ENCODE results near the gene CDH22.

The CDH22 gene

DNA sequence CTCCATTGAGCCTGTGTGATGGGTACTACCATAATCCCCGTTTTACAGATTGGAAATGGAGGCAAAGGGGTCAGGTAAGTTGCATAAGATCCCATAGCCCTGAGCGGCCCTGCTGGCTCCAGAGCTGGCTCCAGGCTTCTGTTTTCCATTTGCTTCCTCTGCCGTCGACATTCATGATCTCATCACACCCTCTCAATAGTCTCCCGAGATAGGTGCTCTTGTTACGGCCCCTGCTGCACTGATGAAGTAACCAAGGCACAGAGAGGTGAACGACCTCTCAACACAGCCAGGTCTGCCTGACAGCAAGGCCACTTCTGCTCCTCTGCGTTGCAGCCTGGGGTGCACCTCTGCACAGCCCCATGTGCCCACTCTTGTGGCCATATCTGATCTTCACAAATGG, 16.9 kb downstream of the CDH22 start:
- no peak overlapping the region for H3K9ac ChIP-seq (ENCODE audit: low read length)
- H2BK120ac ChIP-seq (ENCODE audit: low read depth, low read length): no peak overlapping the region
- no peak overlapping the region for H3K4me2 ChIP-seq (ENCODE audit: low read length, poor library complexity, severe bottlenecking)
- H3K4me1 ChIP-seq (ENCODE audit: control insufficient read depth, insufficient read depth, low read depth, low read length): no peaks in the 10 kb centered on the region
- H2BK5ac ChIP-seq (ENCODE audit: low read depth, low read length, poor library complexity, severe bottlenecking): no peak overlapping the region
- H3K27me3 ChIP-seq (ENCODE audit: control insufficient read depth in 1 of 2, insufficient read depth in 1 of 2, low read length in 2 of 2): peaks cover 25 to 94% of the 10 kb centered on the region in 2 experiments
- H3K4me3 ChIP-seq (ENCODE audit: insufficient read depth in 1 of 2, low read depth in 1 of 2, low read length in 2 of 2): no peak overlapping the region
- H2AK5ac ChIP-seq (ENCODE audit: low read length, severe bottlenecking): no peak overlapping the region
- no peaks in the 10 kb centered on the region for H3K9me3 ChIP-seq (ENCODE audit: control insufficient read depth, low read length)
- H3K27ac ChIP-seq (ENCODE audit: low read length, poor library complexity, severe bottlenecking): no peak overlapping the region
- 63% methylated on average over 8 of the region's 8 CpGs for WGBS
- H3K18ac ChIP-seq (ENCODE audit: low read depth in 1 of 2, low read length in 2 of 2): no peak overlapping the region
- no peaks in the 10 kb centered on the region for H3K36me3 ChIP-seq (ENCODE audit: control insufficient read depth in 1 of 2, insufficient read depth in 2 of 2, low read depth in 1 of 2, low read length in 2 of 2)
- no peak overlapping the region for H3K4ac ChIP-seq (ENCODE audit: low read depth in 1 of 2, low read length in 2 of 2)
- no peak overlapping the region for H4K91ac ChIP-seq (ENCODE audit: low read length)
- no peak overlapping the region for H2AFZ ChIP-seq (ENCODE audit: low read depth, low read length)
- no peak for DNase-seq
- no peak overlapping the region for H2BK15ac ChIP-seq (ENCODE audit: low read depth, poor library complexity, severe bottlenecking)
- no peak overlapping the region for H2BK12ac ChIP-seq (ENCODE audit: low read length in 2 of 2)
- no peak overlapping the region for H3K23ac ChIP-seq (ENCODE audit: low read length in 2 of 2)
- H4K8ac ChIP-seq (ENCODE audit: low read length): no peak overlapping the region
- H3K79me1 ChIP-seq (replicated peaks; ENCODE audit: low read length, poor library complexity, severe bottlenecking): no peaks in the 10 kb centered on the region
- no peak overlapping the region for H3K14ac ChIP-seq (ENCODE audit: low read length in 2 of 2)

DNA sequence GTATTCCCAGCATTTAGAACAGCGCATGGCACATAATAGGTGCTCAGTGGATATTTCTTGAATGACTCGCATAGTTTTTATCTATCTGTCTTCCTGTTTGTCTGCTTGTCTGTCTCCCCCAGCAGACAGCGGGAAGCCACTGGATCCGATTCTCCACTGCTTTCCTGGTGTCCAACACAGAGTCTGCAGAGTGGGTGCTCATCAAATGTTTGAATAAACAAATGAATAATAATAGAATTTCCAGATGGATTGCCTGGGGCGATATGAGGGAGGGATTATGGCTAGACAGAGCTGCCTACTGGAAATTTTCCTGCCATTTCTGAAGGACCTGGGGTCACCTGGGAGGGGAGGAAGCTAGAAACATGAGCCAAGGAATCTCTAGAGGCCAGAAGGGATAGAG, 18.9 kb downstream of the CDH22 start:
- Histone ChIP-seq H3K4ac (ENCODE audit: low read depth in 1 of 2, low read length in 2 of 2) (no peak overlapping the region), H3K23ac (ENCODE audit: low read length in 2 of 2) (no peak overlapping the region), H2BK120ac (ENCODE audit: low read depth, low read length) (no peak overlapping the region), H3K36me3 (ENCODE audit: control insufficient read depth in 1 of 2, insufficient read depth in 2 of 2, low read depth in 1 of 2, low read length in 2 of 2) (no peaks in the 10 kb centered on the region), H3K4me3 (ENCODE audit: insufficient read depth in 1 of 2, low read depth in 1 of 2, low read length in 2 of 2) (no peak overlapping the region), H3K4me1 (ENCODE audit: control insufficient read depth, insufficient read depth, low read depth, low read length) (no peaks in the 10 kb centered on the region), H2AFZ (ENCODE audit: low read depth, low read length) (no peak overlapping the region), H2BK12ac (ENCODE audit: low read length in 2 of 2) (no peak overlapping the region), H3K27ac (ENCODE audit: low read length, poor library complexity, severe bottlenecking) (no peak overlapping the region), H3K14ac (ENCODE audit: low read length in 2 of 2) (no peak overlapping the region), H3K27me3 (ENCODE audit: control insufficient read depth in 1 of 2, insufficient read depth in 1 of 2, low read length in 2 of 2) (peaks cover 25 to 93% of the 10 kb centered on the region in 2 experiments), H3K18ac (ENCODE audit: low read depth in 1 of 2, low read length in 2 of 2) (no peak overlapping the region), H2BK15ac (ENCODE audit: low read depth, poor library complexity, severe bottlenecking) (no peak overlapping the region), H4K91ac (ENCODE audit: low read length) (no peak overlapping the region), H3K9ac (ENCODE audit: low read length) (no peak overlapping the region), H2BK5ac (ENCODE audit: low read depth, low read length, poor library complexity, severe bottlenecking) (no peak overlapping the region), H3K79me1 (replicated peaks; ENCODE audit: low read length, poor library complexity, severe bottlenecking) (no peaks in the 10 kb centered on the region), H3K4me2 (ENCODE audit: low read length, poor library complexity, severe bottlenecking) (no peak overlapping the region), H3K9me3 (ENCODE audit: control insufficient read depth, low read length) (no peaks in the 10 kb centered on the region), H4K8ac (ENCODE audit: low read length) (no peak overlapping the region), H2AK5ac (ENCODE audit: low read length, severe bottlenecking) (no peak overlapping the region)
- no peak for DNase-seq
- 78% methylated on average over 5 of the region's 5 CpGs for WGBS

DNA sequence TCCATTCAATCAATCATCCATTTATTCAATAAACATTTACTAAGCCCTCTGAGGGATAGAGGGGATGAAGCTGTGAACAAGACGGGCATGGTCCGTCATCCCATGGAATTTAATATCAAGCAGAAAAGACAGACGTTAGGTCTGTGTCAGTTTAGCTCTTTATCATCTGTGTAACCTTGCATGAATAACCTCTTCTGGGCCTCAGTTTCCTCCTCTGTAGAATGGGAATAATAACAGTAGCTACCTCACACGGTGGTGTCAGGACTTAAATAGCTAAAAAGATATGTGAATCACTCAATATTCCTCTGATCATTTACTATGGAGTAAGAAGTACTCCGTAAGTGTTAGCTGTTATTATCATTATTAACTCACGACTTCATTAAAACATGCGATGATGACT, 21.3 kb downstream of the CDH22 start:
- Histone ChIP-seq H3K14ac (ENCODE audit: low read length in 2 of 2) (no peak overlapping the region), H3K4ac (ENCODE audit: low read depth in 1 of 2, low read length in 2 of 2) (no peak overlapping the region), H3K23ac (ENCODE audit: low read length in 2 of 2) (no peak overlapping the region), H2BK12ac (ENCODE audit: low read length in 2 of 2) (no peak overlapping the region), H3K18ac (ENCODE audit: low read depth in 1 of 2, low read length in 2 of 2) (no peak overlapping the region), H3K4me1 (ENCODE audit: control insufficient read depth, insufficient read depth, low read depth, low read length) (no peaks in the 10 kb centered on the region), H2AK5ac (ENCODE audit: low read length, severe bottlenecking) (no peak overlapping the region), H3K4me3 (ENCODE audit: insufficient read depth in 1 of 2, low read depth in 1 of 2, low read length in 2 of 2) (no peak overlapping the region), H2AFZ (ENCODE audit: low read depth, low read length) (no peak overlapping the region), H3K36me3 (ENCODE audit: control insufficient read depth in 1 of 2, insufficient read depth in 2 of 2, low read depth in 1 of 2, low read length in 2 of 2) (no peaks in the 10 kb centered on the region), H2BK15ac (ENCODE audit: low read depth, poor library complexity, severe bottlenecking) (no peak overlapping the region), H2BK5ac (ENCODE audit: low read depth, low read length, poor library complexity, severe bottlenecking) (no peak overlapping the region), H3K27ac (ENCODE audit: low read length, poor library complexity, severe bottlenecking) (no peak overlapping the region), H3K27me3 (ENCODE audit: control insufficient read depth in 1 of 2, insufficient read depth in 1 of 2, low read length in 2 of 2) (peaks cover 26 to 95% of the 10 kb centered on the region in 2 experiments), H3K4me2 (ENCODE audit: low read length, poor library complexity, severe bottlenecking) (no peak overlapping the region), H4K91ac (ENCODE audit: low read length) (no peak overlapping the region), H2BK120ac (ENCODE audit: low read depth, low read length) (no peak overlapping the region), H3K79me1 (replicated peaks; ENCODE audit: low read length, poor library complexity, severe bottlenecking) (no peaks in the 10 kb centered on the region), H3K9ac (ENCODE audit: low read length) (no peak overlapping the region), H3K9me3 (ENCODE audit: control insufficient read depth, low read length) (no peaks in the 10 kb centered on the region), H4K8ac (ENCODE audit: low read length) (no peak overlapping the region)
- DNase-seq: no peak
- WGBS: 80% methylated on average over 7 of the region's 7 CpGs

DNA sequence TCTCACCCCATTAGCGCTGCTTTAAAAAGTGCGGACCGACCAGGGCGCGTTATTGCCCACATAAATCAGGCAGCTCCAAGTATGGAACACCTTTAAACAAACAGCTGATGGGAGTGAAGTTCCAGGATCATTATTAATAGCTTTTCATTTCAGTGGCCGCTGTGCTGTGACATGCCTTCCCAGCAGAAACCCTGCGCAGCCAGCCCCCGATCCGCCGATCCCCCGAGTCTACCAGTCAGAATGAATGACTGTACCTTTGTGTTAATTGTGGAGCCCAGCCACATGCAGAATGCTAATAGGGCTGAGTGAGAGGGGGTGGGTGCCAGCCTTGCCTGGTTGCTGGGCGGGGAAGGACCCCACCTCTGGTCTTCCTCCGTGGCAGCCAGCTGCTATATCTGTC, 21.9 kb downstream of the CDH22 start:
- Histone ChIP-seq H3K79me1 (replicated peaks; ENCODE audit: low read length, poor library complexity, severe bottlenecking) (no peaks in the 10 kb centered on the region), H3K14ac (ENCODE audit: low read length in 2 of 2) (no peak overlapping the region), H3K27me3 (ENCODE audit: control insufficient read depth in 1 of 2, insufficient read depth in 1 of 2, low read length in 2 of 2) (peaks cover 27 to 95% of the 10 kb centered on the region in 2 experiments), H3K9ac (ENCODE audit: low read length) (no peak overlapping the region), H2BK5ac (ENCODE audit: low read depth, low read length, poor library complexity, severe bottlenecking) (no peak overlapping the region), H2AK5ac (ENCODE audit: low read length, severe bottlenecking) (no peak overlapping the region), H3K18ac (ENCODE audit: low read depth in 1 of 2, low read length in 2 of 2) (no peak overlapping the region), H2BK12ac (ENCODE audit: low read length in 2 of 2) (no peak overlapping the region), H3K4ac (ENCODE audit: low read depth in 1 of 2, low read length in 2 of 2) (no peak overlapping the region), H3K36me3 (ENCODE audit: control insufficient read depth in 1 of 2, insufficient read depth in 2 of 2, low read depth in 1 of 2, low read length in 2 of 2) (no peaks in the 10 kb centered on the region), H4K91ac (ENCODE audit: low read length) (no peak overlapping the region), H3K4me1 (ENCODE audit: control insufficient read depth, insufficient read depth, low read depth, low read length) (no peaks in the 10 kb centered on the region), H2BK120ac (ENCODE audit: low read depth, low read length) (no peak overlapping the region), H3K9me3 (ENCODE audit: control insufficient read depth, low read length) (no peaks in the 10 kb centered on the region), H3K4me2 (ENCODE audit: low read length, poor library complexity, severe bottlenecking) (no peak overlapping the region), H3K4me3 (ENCODE audit: insufficient read depth in 1 of 2, low read depth in 1 of 2, low read length in 2 of 2) (no peak overlapping the region), H2BK15ac (ENCODE audit: low read depth, poor library complexity, severe bottlenecking) (no peak overlapping the region), H2AFZ (ENCODE audit: low read depth, low read length) (no peak overlapping the region), H3K23ac (ENCODE audit: low read length in 2 of 2) (no peak overlapping the region), H3K27ac (ENCODE audit: low read length, poor library complexity, severe bottlenecking) (no peak overlapping the region), H4K8ac (ENCODE audit: low read length) (no peak overlapping the region)
- no peak for DNase-seq
- WGBS: 81% methylated on average over 13 of the region's 13 CpGs
